Brain microvascular endothelial cell (primary cell): ENCODE results near the gene CKMT2.
A peak's percentile ranks its signal among the peaks of the same experiment; 100 is the strongest.
"Not testable (repeated sequence)": the region's sequence is repeated elsewhere in the genome, so short reads cannot be mapped to it uniquely, and the experiment has no call there.

Experiments used
- DNase-seq: peaks from one replicate; pipeline ENCODE4 v3.0.0-alpha.2; 2020
- H3K27ac ChIP-seq: fragments of 250-450 bp; sonication (Bioruptor Pico); 2 replicates; pipeline ENCODE4 v1.5.1; 2020; ENCODE audit warnings: mild to moderate bottlenecking, moderate library complexity
- H3K27me3 ChIP-seq: fragments of 250-450 bp; sonication (Bioruptor Pico); replicated peaks from 2 replicates; pipeline ENCODE4 v1.5.1; 2020; ENCODE audit warnings: mild to moderate bottlenecking
- H3K36me3 ChIP-seq: fragments of 250-450 bp; sonication (Bioruptor Pico); replicated peaks from 2 replicates; pipeline ENCODE4 v1.5.1; 2020; ENCODE audit warnings: mild to moderate bottlenecking
- H3K4me3 ChIP-seq: 2 replicates; pipeline ENCODE4 v1.5.1; 2011; ENCODE audit warnings: low read depth, mild to moderate bottlenecking, control low read depth, low read length, moderate library complexity
- CTCF ChIP-seq: IDR thresholded peaks from 2 replicates; pipeline ENCODE4 v1.5.1; 2011; ENCODE audit warnings: low read depth, mild to moderate bottlenecking, moderate library complexity, low read length, control low read depth, inconsistent platforms; ENCODE audit errors: missing control alignments
- in situ Hi-C: cut with HindIII; loops from 2 replicates; pipeline ENCODE4 v1.10.0; 2017; ENCODE audit warnings: low sequenced_read_pairs, low pct_ligation_motif_present

CKMT2 gene

GRCh38 chr5:81268521-81269196 is 35.5 kb downstream of the CKMT2 start:
- no peak overlapping the region for H3K4me3 ChIP-seq
- no peak for TF ChIP-seq CTCF
- H3K27me3 ChIP-seq: no peaks in the 10 kb centered on the region
- DNase-seq: peak; percentile 64
- H3K27ac ChIP-seq: peak overlapping the region; percentile 42
- in situ Hi-C loops: no loop called here
- no peaks in the 10 kb centered on the region for H3K36me3 ChIP-seq

GRCh38 chr5:81269751-81270393 is 36.8 kb downstream of the CKMT2 start:
- H3K27me3 ChIP-seq: no peaks in the 10 kb centered on the region
- H3K36me3 ChIP-seq: no peaks in the 10 kb centered on the region
- no peak for DNase-seq
- in situ Hi-C loops: no loop called here
- no peak overlapping the region for H3K4me3 ChIP-seq
- no peak overlapping the region for H3K27ac ChIP-seq
- no peak for TF ChIP-seq CTCF

GRCh38 chr5:81270394-81271027 is 37.4 kb downstream of the CKMT2 start:
- H3K27me3 ChIP-seq, H3K36me3 ChIP-seq, H3K27ac ChIP-seq, H3K4me3 ChIP-seq, in situ Hi-C loops, DNase-seq: not testable (repeated sequence)

- Histone ChIP-seq H3K4me3 (no peak overlapping the region), H3K27ac (no peak overlapping the region), H3K36me3 (no peaks in the 10 kb centered on the region), H3K27me3 (no peaks in the 10 kb centered on the region)
- in situ Hi-C loops: no loop called here
- no peak for TF ChIP-seq CTCF
- DNase-seq: no peak
These were observed 50.9 kb downstream of the CKMT2 start for GRCh38 chr5:81283976-81284375.

GRCh38 chr5:81286059-81286617 is 53.0 kb downstream of the CKMT2 start:
- no peak for DNase-seq
- Histone ChIP-seq H3K4me3 (no peak overlapping the region), H3K27ac (no peak overlapping the region), H3K27me3 (no peaks in the 10 kb centered on the region), H3K36me3 (no peaks in the 10 kb centered on the region)
- in situ Hi-C loops: no loop called here
- no peak for TF ChIP-seq CTCF

- no peak for TF ChIP-seq CTCF
- in situ Hi-C loops: no loop called here
These were observed 54.9 kb downstream of the CKMT2 start for GRCh38 chr5:81288021-81288433.

More at GRCh38 chr5:81288021-81288433, 54.9 kb downstream of the CKMT2 start:
- Histone ChIP-seq H3K27me3 (no peaks in the 10 kb centered on the region), H3K27ac (no peak overlapping the region), H3K4me3 (no peak overlapping the region), H3K36me3 (no peaks in the 10 kb centered on the region)
- no peak for DNase-seq
